A549 (cell line): ENCODE measurements around the gene BCL11B. TPM values are rescaled to one million over a fixed set of nuclear protein-coding genes. Genes with fewer than 3 reads are reported as not detected.

Source experiments
- ATAC-seq, 2 experiments: fragments of 200-7000 bp in 1 of 2; fragments of >200 bp in 1 of 2; cut with Nextera tagmentation in 1 of 2; cut with Tn5 transposase in 1 of 2; 3 replicates each; pipeline versions ENCODE4 v1.8.0 to v1.9.1; 2018 to 2020; ENCODE audit warnings: mild to moderate bottlenecking in 1 of 2, moderate library complexity in 1 of 2
- CTCF ChIA-PET: fragments of 300-600 bp; sonication (Branson Sonifier 250); formaldehyde crosslinking; extraction: SDS; loops from one replicate; lab custom pipeline; 2021; ENCODE audit warnings: antibody characterized with exemption, inconsistent platforms; lab: Yijun Ruan, JAX
- POLR2A ChIA-PET: fragments of 350-600 bp; formaldehyde crosslinking; extraction: SDS; loops from one replicate; lab custom pipeline; 2021; ENCODE audit warnings: antibody characterized with exemption, inconsistent platforms; lab: Yijun Ruan, JAX
- DNase-seq, 2 experiments: peaks; one replicate each; pipeline versions ENCODE4 v3.0.0 to v3.0.0-alpha.2; 2011 to 2016; ENCODE audit warnings: low read depth in 1 of 2, low spot score in 1 of 2
- FAIRE-seq: peaks from 2 replicates; lab custom pipeline; 2011; peaks lifted over from hg19 to GRCh38; lab: Jason Lieb, UNC
- H3K27ac ChIP-seq, 2 experiments: fragments of >200 bp; sonication (Bioruptor Twin); formaldehyde crosslinking; 3 replicates each; pipeline ENCODE4 v1.5.1; 2016 to 2017
- H3K4me1 ChIP-seq: fragments of >200 bp; sonication (Bioruptor Twin); formaldehyde crosslinking; 3 replicates; pipeline ENCODE4 v1.6.1; 2016
- H3K4me2 ChIP-seq: fragments of >200 bp; sonication (Bioruptor Twin); formaldehyde crosslinking; 3 replicates; pipeline ENCODE4 v1.6.1; 2016
- H3K4me3 ChIP-seq: fragments of >200 bp; sonication (Bioruptor Twin); formaldehyde crosslinking; 3 replicates; pipeline ENCODE4 v1.5.1; 2016
- H3K9me3 ChIP-seq: fragments of >200 bp; sonication (Bioruptor Twin); formaldehyde crosslinking; 3 replicates; pipeline ENCODE4 v1.6.1; 2016
- CBX8 ChIP-seq: fragments of 200-600 bp; sonication (generic); IDR thresholded peaks from 2 replicates; pipeline ENCODE4 v1.6.1; 2016
- CHD4 ChIP-seq: fragments of 200-600 bp; sonication (generic); IDR thresholded peaks from 2 replicates; pipeline ENCODE4 v1.6.1; 2016; ENCODE audit warnings: antibody characterized with exemption, mild to moderate bottlenecking, borderline replicate concordance
- HDAC2 ChIP-seq: fragments of 200-600 bp; sonication (generic); IDR thresholded peaks from 2 replicates; pipeline ENCODE4 v1.6.1; 2016
- HES2 ChIP-seq: fragments of >200 bp; sonication (Bioruptor Twin); formaldehyde crosslinking; IDR thresholded peaks from 2 replicates; pipeline ENCODE4 v1.6.1; 2016
- HOXB13 ChIP-seq: fragments of 250-450 bp; sonication (Bioruptor Pico); IDR thresholded peaks from 2 replicates; pipeline ENCODE4 v1.5.0; 2020; ENCODE audit warnings: low read depth, mild to moderate bottlenecking, moderate library complexity
- JUN ChIP-seq, 2 experiments: fragments of >200 bp; sonication (Bioruptor Twin); formaldehyde crosslinking; IDR thresholded peaks; 2 replicates in 1 of 2; 3 replicates in 1 of 2; pipeline ENCODE4 v1.6.1; 2016 to 2017
- JUNB ChIP-seq: fragments of >200 bp; sonication (Bioruptor Twin); formaldehyde crosslinking; IDR thresholded peaks from 2 replicates; pipeline ENCODE4 v1.6.1; 2016
- MAFK ChIP-seq: fragments of 450-650 bp; IDR thresholded peaks from 2 replicates; pipeline ENCODE4 v1.6.1; 2014; ENCODE audit not compliant: partially characterized antibody
- MYC ChIP-seq: IDR thresholded peaks from 2 replicates; pipeline ENCODE4 v1.6.1; 2012; ENCODE audit warnings: mild to moderate bottlenecking, inconsistent platforms, low read length, improper control_type of control experiment, borderline replicate concordance
- NFE2L2 ChIP-seq: fragments of 150-350 bp; conservative IDR thresholded peaks from 2 replicates; pipeline ENCODE4 v1.6.1; 2014; ENCODE audit warnings: low read length
- NPAS2 ChIP-seq: fragments of 250-450 bp; sonication (Bioruptor Pico); IDR thresholded peaks from 2 replicates; pipeline ENCODE4 v1.8.0; 2022; ENCODE audit warnings: mild to moderate bottlenecking, moderate library complexity, borderline replicate concordance
- NR3C1 ChIP-seq: fragments of >200 bp; sonication (Bioruptor Twin); formaldehyde crosslinking; IDR thresholded peaks from 3 replicates; pipeline ENCODE4 v1.6.1; 2017
- REST ChIP-seq: fragments of 200-600 bp; sonication (generic); IDR thresholded peaks from 2 replicates; pipeline ENCODE4 v1.6.1; 2016; ENCODE audit warnings: antibody characterized with exemption, mild to moderate bottlenecking, moderate library complexity
- RNF2 ChIP-seq: fragments of 200-600 bp; sonication (generic); IDR thresholded peaks from 2 replicates; pipeline ENCODE4 v1.6.1; 2016; ENCODE audit warnings: low read depth, mild to moderate bottlenecking, antibody characterized with exemption, moderate library complexity, borderline replicate concordance
- SMC3 ChIP-seq: fragments of >200 bp; sonication (Bioruptor Twin); formaldehyde crosslinking; IDR thresholded peaks from 3 replicates; pipeline ENCODE4 v1.6.1; 2018; ENCODE audit warnings: inconsistent platforms
- SREBF2 ChIP-seq: fragments of 450-650 bp; IDR thresholded peaks from 2 replicates; pipeline ENCODE4 v1.6.1; 2014; ENCODE audit warnings: mild to moderate bottlenecking, moderate library complexity
- TP53 ChIP-seq: fragments of 250-450 bp; sonication (Bioruptor Pico); IDR thresholded peaks from 2 replicates; pipeline ENCODE4 v1.5.0; 2021; ENCODE audit warnings: mild to moderate bottlenecking, moderate library complexity
- USF2 ChIP-seq: fragments of 450-650 bp; IDR thresholded peaks from 2 replicates; pipeline ENCODE4 v1.6.1; 2014; ENCODE audit warnings: antibody characterized with exemption
- ZC3H11A ChIP-seq: fragments of 450-650 bp; IDR thresholded peaks from 2 replicates; pipeline ENCODE4 v1.6.1; 2014; ENCODE audit warnings: antibody characterized with exemption, mild to moderate bottlenecking
- ZSCAN20 ChIP-seq: fragments of 250-450 bp; sonication (Bioruptor Pico); IDR thresholded peaks from 2 replicates; pipeline ENCODE4 v1.8.0; 2022; ENCODE audit warnings: mild to moderate bottlenecking, moderate library complexity
- WGBS: methylation state at CpG from one replicate; pipeline ENCODE4 v1.1.6; 2017; ENCODE audit errors: missing lambda C conversion rate; 5-methylcytosine and 5-hydroxymethylcytosine counted together
- polyA plus RNA-seq, 4 experiments: library from polyadenylated mRNA; depleted of rRNA in 3 of 4; stranded (reverse); fragments of >200 nt; fragmentation: RNase III in 1 of 4; extraction: RNeasy Plus Mini Kit Qiagen cat#74134 plus additional on column Dnase treatment in 1 of 4; gene quantifications; 2 replicates in 3 of 4; 3 replicates in 1 of 4; pipeline ENCODE4 v1.2.3, GENCODE V29; 2011 to 2017
- TF ChIP-seq, protein P1 (sequence below): fragments of >200 bp; sonication (Bioruptor Twin); formaldehyde crosslinking; IDR thresholded peaks from 3 replicates; pipeline ENCODE4 v1.5.1; 2016

Gene BCL11B
- polyA plus RNA-seq, 2 of the 4 experiments (the other 2 are of a cell fraction) = 0.43 to 0.49 TPM

DNA sequence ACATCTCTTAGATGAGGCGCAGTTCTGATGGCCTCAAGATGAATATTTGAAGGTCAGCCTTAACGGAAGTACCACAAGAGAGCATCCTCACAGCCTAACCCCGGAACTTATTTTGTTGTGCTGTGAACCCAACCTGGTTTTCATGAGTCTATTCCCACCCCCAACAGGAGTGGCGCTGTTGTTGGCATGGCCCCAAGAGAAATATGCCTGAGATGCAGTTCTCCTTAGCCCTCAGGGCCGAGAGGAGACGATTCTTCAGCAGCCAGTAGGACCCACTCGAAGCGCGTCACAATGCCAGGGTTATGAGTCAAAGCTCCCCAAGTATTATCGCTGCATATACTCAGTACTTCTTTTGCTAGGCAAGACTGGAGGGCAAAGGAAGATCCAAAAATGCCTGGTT, 24.5 kb upstream of the BCL11B start:
- ATAC-seq = no peak

GRCh38 chr14:99289394-99290189, 17.6 kb upstream of the BCL11B start:
- TF ChIP-seq HDAC2 (no peak), TP53 (no peak), JUNB (no peak), CBX8 (no peak), NPAS2 (no peak), JUN (IDR thresholded peaks at IDR 0.05) (no peak), SREBF2 (no peak)
- TF ChIP-seq, protein P1, sequence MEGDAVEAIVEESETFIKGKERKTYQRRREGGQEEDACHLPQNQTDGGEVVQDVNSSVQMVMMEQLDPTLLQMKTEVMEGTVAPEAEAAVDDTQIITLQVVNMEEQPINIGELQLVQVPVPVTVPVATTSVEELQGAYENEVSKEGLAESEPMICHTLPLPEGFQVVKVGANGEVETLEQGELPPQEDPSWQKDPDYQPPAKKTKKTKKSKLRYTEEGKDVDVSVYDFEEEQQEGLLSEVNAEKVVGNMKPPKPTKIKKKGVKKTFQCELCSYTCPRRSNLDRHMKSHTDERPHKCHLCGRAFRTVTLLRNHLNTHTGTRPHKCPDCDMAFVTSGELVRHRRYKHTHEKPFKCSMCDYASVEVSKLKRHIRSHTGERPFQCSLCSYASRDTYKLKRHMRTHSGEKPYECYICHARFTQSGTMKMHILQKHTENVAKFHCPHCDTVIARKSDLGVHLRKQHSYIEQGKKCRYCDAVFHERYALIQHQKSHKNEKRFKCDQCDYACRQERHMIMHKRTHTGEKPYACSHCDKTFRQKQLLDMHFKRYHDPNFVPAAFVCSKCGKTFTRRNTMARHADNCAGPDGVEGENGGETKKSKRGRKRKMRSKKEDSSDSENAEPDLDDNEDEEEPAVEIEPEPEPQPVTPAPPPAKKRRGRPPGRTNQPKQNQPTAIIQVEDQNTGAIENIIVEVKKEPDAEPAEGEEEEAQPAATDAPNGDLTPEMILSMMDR = no peak
- TF ChIP-seq, all 56 proteins: peak for 0
- no peaks in the 10 kb centered on the region for H3K9me3 ChIP-seq
- no peak for ATAC-seq
- H3K4me2 ChIP-seq = no peak overlapping the region
- WGBS = 72% methylated on average over 12 of the region's 12 CpGs
- no peaks in the 10 kb centered on the region for H3K4me1 ChIP-seq
- H3K27ac ChIP-seq = no peak overlapping the region
- no peak for DNase-seq
- ChIA-PET CTCF (interaction anchor here (0.5 kb wide), 1 partner anchor 362 kb away, joined by 5 read pairs; no protein-coding TSS in a partner anchor), POLR2A (no interaction called here)
- H3K4me3 ChIP-seq = no peak overlapping the region
- FAIRE-seq = no peak

More for the DNA sequence above, 24.5 kb upstream of the BCL11B start:
- Histone ChIP-seq H3K27ac (no peak overlapping the region), H3K4me3 (no peak overlapping the region), H3K4me2 (no peak overlapping the region), H3K9me3 (peaks cover 6% of the 10 kb centered on the region; the same call in 1 of the 3 replicates), H3K4me1 (no peaks in the 10 kb centered on the region)
- 56% methylated on average over 10 of the region's 10 CpGs for WGBS
- DNase-seq (no peak), FAIRE-seq (no peak)
- POLR2A ChIA-PET = no interaction called here
- CTCF ChIA-PET = interaction anchor here (1.1 kb wide), 1 partner anchor 23 kb away, joined by 5 read pairs; no protein-coding TSS in a partner anchor
- TF ChIP-seq RNF2 = no peak
- peak; percentile 19 for TF ChIP-seq MAFK

GRCh38 chr14:99288948-99289347, 17.0 kb upstream of the BCL11B start:
- H3K9me3 ChIP-seq = no peaks in the 10 kb centered on the region
- WGBS = 66% methylated on average over 5 of the region's 5 CpGs
- ChIA-PET CTCF (interaction anchor here (0.5 kb wide), 1 partner anchor 362 kb away, joined by 5 read pairs; no protein-coding TSS in a partner anchor), POLR2A (no interaction called here)
- ATAC-seq (no peak), DNase-seq (no peak), FAIRE-seq (no peak)
- no peak overlapping the region for H3K4me2 ChIP-seq
- H3K4me3 ChIP-seq = no peak overlapping the region
- H3K27ac ChIP-seq = no peak overlapping the region
- H3K4me1 ChIP-seq = no peaks in the 10 kb centered on the region
- TF ChIP-seq HES2 = no peak
- no peak for TF ChIP-seq REST
- no peak for TF ChIP-seq HOXB13 (CRISPR knock-in tag)
- TF ChIP-seq HDAC2 = no peak
- TF ChIP-seq NFE2L2 = no peak
- TF ChIP-seq SMC3 = no peak
- TF ChIP-seq USF2 = no peak
- no peak for TF ChIP-seq NR3C1
- no peak for TF ChIP-seq CHD4
- no peak for TF ChIP-seq ZSCAN20 (CRISPR knock-in tag)
- TF ChIP-seq MYC = no peak
- TF ChIP-seq ZC3H11A = no peak
- TF ChIP-seq, all 56 proteins: peak for 0
